SK-N-SH (cell line): ENCODE results near the gene AHRR. TPM values are rescaled to one million over a fixed set of nuclear protein-coding genes. Genes with fewer than 3 reads are reported as not detected.

ENCODE experiments used
- CTCF ChIA-PET: fragments of 300-600, 350-600 bp; formaldehyde crosslinking; extraction: SDS; loops from one replicate; lab custom pipeline; 2021; lab: Yijun Ruan, JAX
- POLR2A ChIA-PET: fragments of 350-600 bp; sonication (Branson Sonifier 250); formaldehyde crosslinking; extraction: SDS; loops from one replicate; lab custom pipeline; 2020; ENCODE audit warnings: antibody characterized with exemption, inconsistent platforms; lab: Yijun Ruan, JAX
- DNase-seq: peaks from one replicate; pipeline ENCODE4 v3.0.0; 2012
- H2AFZ ChIP-seq: fragments of 200-600 bp; sonication (generic); 2 replicates; pipeline ENCODE4 v1.8.1; 2016; ENCODE audit warnings: antibody characterized with exemption, mild to moderate bottlenecking, low read depth
- H3F3A ChIP-seq: fragments of 200-600 bp; sonication (generic); replicated peaks from 2 replicates; pipeline ENCODE3; 2016; ENCODE audit warnings: antibody characterized with exemption, mild to moderate bottlenecking; ENCODE audit not compliant: insufficient read depth
- H3K27ac ChIP-seq, 2 experiments: fragments of 200-500 bp in 1 of 2; fragments of 200-600 bp in 1 of 2; sonication (Bioruptor generic) in 1 of 2; sonication (generic), shearing (Covaris generic) in 1 of 2; 2 replicates each; pipeline versions ENCODE4 v1.5.1 to v1.6.1; 2014 to 2016; ENCODE audit warnings: low read depth in 2 of 2, inconsistent platforms in 1 of 2, low read length in 1 of 2, mild to moderate bottlenecking in 1 of 2, mixed read lengths in 1 of 2
- H3K27me3 ChIP-seq: fragments of 200-600 bp; sonication (generic), shearing (Covaris generic); 2 replicates; pipeline ENCODE4 v1.6.1; 2016; ENCODE audit warnings: mixed run types; ENCODE audit not compliant: insufficient read depth
- H3K36me3 ChIP-seq, 2 experiments: fragments of 200-500 bp in 1 of 2; fragments of 200-600 bp in 1 of 2; sonication (Bioruptor generic) in 1 of 2; sonication (generic) in 1 of 2; replicated peaks in 1 of 2; 2 replicates each; pipeline versions ENCODE3 to v1.5.1; 2014 to 2016; ENCODE audit warnings: low read length in 1 of 2, mild to moderate bottlenecking in 1 of 2; ENCODE audit not compliant: insufficient read depth in 2 of 2, control insufficient read depth in 1 of 2
- H3K4me1 ChIP-seq, 2 experiments: fragments of 200-500 bp in 1 of 2; fragments of 200-600 bp in 1 of 2; sonication (Bioruptor generic) in 1 of 2; sonication (generic), shearing (Covaris generic) in 1 of 2; 2 replicates each; pipeline versions ENCODE4 v1.5.1 to v1.6.1; 2014 to 2016; ENCODE audit warnings: low read depth in 1 of 2, low read length in 1 of 2, mixed run types in 1 of 2; ENCODE audit not compliant: insufficient read depth in 2 of 2, control insufficient read depth in 1 of 2
- H3K4me2 ChIP-seq: fragments of 200-600 bp; sonication (generic), shearing (Covaris generic); 2 replicates; pipeline ENCODE4 v1.6.1; 2017; ENCODE audit warnings: mixed run types
- H3K4me3 ChIP-seq, 2 experiments: fragments of 200-500 bp in 1 of 2; fragments of 200-600 bp in 1 of 2; sonication (Bioruptor generic) in 1 of 2; sonication (generic), shearing (Covaris generic) in 1 of 2; 2 replicates each; pipeline versions ENCODE4 v1.5.1 to v1.8.1; 2014 to 2016; ENCODE audit warnings: low read depth in 2 of 2, inconsistent platforms in 1 of 2, low read length in 1 of 2, mild to moderate bottlenecking in 1 of 2, mixed read lengths in 1 of 2, moderate library complexity in 1 of 2
- H3K79me2 ChIP-seq: fragments of 200-600 bp; sonication (generic); 2 replicates; pipeline ENCODE4 v1.8.1; 2017; ENCODE audit warnings: mild to moderate bottlenecking; ENCODE audit not compliant: insufficient read depth
- H3K9ac ChIP-seq: fragments of 200-600 bp; sonication (generic); 2 replicates; pipeline ENCODE4 v1.6.1; 2017; ENCODE audit warnings: mixed run types
- H3K9me2 ChIP-seq: fragments of 200-600 bp; sonication (generic); 2 replicates; pipeline ENCODE4 v1.6.1; 2017; ENCODE audit warnings: mixed run types
- H3K9me3 ChIP-seq: fragments of 200-600 bp; sonication (generic); 2 replicates; pipeline ENCODE4 v1.6.1; 2017; ENCODE audit warnings: mixed run types, mild to moderate bottlenecking, moderate library complexity
- H4K20me1 ChIP-seq: fragments of 200-600 bp; sonication (generic); 2 replicates; pipeline ENCODE4 v1.6.1; 2017; ENCODE audit warnings: mild to moderate bottlenecking, mixed run types; ENCODE audit not compliant: insufficient read depth
- CHD2 ChIP-seq: fragments of 150-350 bp; IDR thresholded peaks from 2 replicates; pipeline ENCODE4 v1.6.1; 2018; ENCODE audit warnings: low read length; ENCODE audit not compliant: partially characterized antibody
- EP300 ChIP-seq, 2 experiments: IDR thresholded peaks; 2 replicates each; pipeline versions ENCODE4 v1.4.0 to v1.6.1; 2012; ENCODE audit warnings: borderline replicate concordance in 1 of 2, low read depth in 1 of 2, low read length in 1 of 2
- EZH2phosphoT487 ChIP-seq: fragments of 200-600 bp; sonication (generic); IDR thresholded peaks from 2 replicates; pipeline ENCODE4 v1.6.1; 2017; ENCODE audit warnings: low read depth, mixed run types, mild to moderate bottlenecking, antibody characterized with exemption, moderate library complexity, borderline replicate concordance
- FOSL2 ChIP-seq: IDR thresholded peaks from 2 replicates; pipeline ENCODE4 v1.4.0; 2012; ENCODE audit warnings: low read depth, mild to moderate bottlenecking, moderate library complexity, borderline replicate concordance
- GABPA ChIP-seq: IDR thresholded peaks from 2 replicates; pipeline ENCODE4 v1.4.0; 2012; ENCODE audit warnings: low read depth, mild to moderate bottlenecking
- GATA2 ChIP-seq: sonication (generic); formaldehyde crosslinking; IDR thresholded peaks from 2 replicates; pipeline ENCODE4 v1.5.0; 2020; ENCODE audit warnings: mild to moderate bottlenecking, missing genetic modification reagents
- IRF3 ChIP-seq: fragments of 150-350 bp; IDR thresholded peaks from 2 replicates; pipeline ENCODE4 v1.6.1; 2016; ENCODE audit warnings: mild to moderate bottlenecking, low read depth, low read length
- MEF2A ChIP-seq: IDR thresholded peaks from 2 replicates; pipeline ENCODE4 v1.4.0; 2012; ENCODE audit warnings: low read depth, borderline replicate concordance
- MXI1 ChIP-seq: IDR thresholded peaks from 2 replicates; pipeline ENCODE4 v1.6.1; 2012; ENCODE audit warnings: mild to moderate bottlenecking, low read depth, low read length, improper control_type of control experiment
- POLR2AphosphoS5 ChIP-seq: IDR thresholded peaks from 2 replicates; pipeline ENCODE4 v1.6.1; 2012; ENCODE audit warnings: low read depth, low read length
- RFX5 ChIP-seq: IDR thresholded peaks from 2 replicates; pipeline ENCODE4 v1.6.1; 2012; ENCODE audit warnings: mild to moderate bottlenecking, improper control_type of control experiment, low read length
- SMC3 ChIP-seq: IDR thresholded peaks from 2 replicates; pipeline ENCODE4 v1.6.1; 2012; ENCODE audit warnings: low read depth, low read length, improper control_type of control experiment
- TCF12 ChIP-seq: IDR thresholded peaks from 2 replicates; pipeline ENCODE4 v1.4.0; 2012
- USF1 ChIP-seq: IDR thresholded peaks from 2 replicates; pipeline ENCODE4 v1.4.0; 2012; ENCODE audit warnings: low read depth, borderline replicate concordance
- WGBS: methylation state at CpG from one replicate; pipeline ENCODE4 v1.1.6; 2017; ENCODE audit warnings: low lambda C conversion rate; 5-methylcytosine and 5-hydroxymethylcytosine counted together
- polyA plus RNA-seq, 3 experiments: library from polyadenylated mRNA; depleted of rRNA; stranded (reverse); fragments of >200 nt; gene quantifications; 2 replicates each; pipeline ENCODE4 v1.2.3, GENCODE V29; 2012
- TF ChIP-seq, protein P1 (sequence below): IDR thresholded peaks from 2 replicates; pipeline ENCODE4 v1.4.0; 2012; ENCODE audit warnings: low read depth, borderline replicate concordance
- TF ChIP-seq, protein P2 (sequence below): IDR thresholded peaks from 2 replicates; pipeline ENCODE4 v1.6.1; 2012; ENCODE audit warnings: mild to moderate bottlenecking, low read depth, low read length, moderate library complexity

The AHRR gene
- polyA plus RNA-seq, 1 of the 3 experiments (the other 2 are of a cell fraction): 0.71 TPM

GRCh38 chr5:355379-355935, 33.9 kb downstream of the AHRR start:
- Histone ChIP-seq H3K27ac (no peak overlapping the region), H3K9ac (no peak overlapping the region), H4K20me1 (no peaks in the 10 kb centered on the region), H2AFZ (no peak overlapping the region), H3K9me2 (no peaks in the 10 kb centered on the region), H3K36me3 (no peaks in the 10 kb centered on the region), H3K4me2 (no peak overlapping the region), H3K4me1 (no peaks in the 10 kb centered on the region), H3F3A (no peaks in the 10 kb centered on the region), H3K4me3 (no peak overlapping the region), H3K27me3 (no peaks in the 10 kb centered on the region), H3K9me3 (no peaks in the 10 kb centered on the region), H3K79me2 (no peaks in the 10 kb centered on the region)
- TF ChIP-seq FOSL2 (no peak), USF1 (no peak), POLR2AphosphoS5 (no peak), SMC3 (no peak), TCF12 (no peak), IRF3 (no peak)
- WGBS: 82% methylated on average over 14 of the region's 19 CpGs
- DNase-seq: no peak
- ChIA-PET CTCF (interaction anchor here (1.2 kb wide), 1 partner anchor 37 kb away, joined by 6 read pairs; no protein-coding TSS in a partner anchor), POLR2A (no interaction called here)

- H3K9ac ChIP-seq: no peak overlapping the region
- no peaks in the 10 kb centered on the region for H3K9me2 ChIP-seq
- no peak overlapping the region for H2AFZ ChIP-seq
- no peaks in the 10 kb centered on the region for H3K4me1 ChIP-seq
- 72% methylated on average over 3 of the region's 4 CpGs for WGBS
- no peaks in the 10 kb centered on the region for H3K36me3 ChIP-seq
- no peaks in the 10 kb centered on the region for H3K79me2 ChIP-seq
- no peak for TF ChIP-seq MEF2A
- TF ChIP-seq, protein P1, sequence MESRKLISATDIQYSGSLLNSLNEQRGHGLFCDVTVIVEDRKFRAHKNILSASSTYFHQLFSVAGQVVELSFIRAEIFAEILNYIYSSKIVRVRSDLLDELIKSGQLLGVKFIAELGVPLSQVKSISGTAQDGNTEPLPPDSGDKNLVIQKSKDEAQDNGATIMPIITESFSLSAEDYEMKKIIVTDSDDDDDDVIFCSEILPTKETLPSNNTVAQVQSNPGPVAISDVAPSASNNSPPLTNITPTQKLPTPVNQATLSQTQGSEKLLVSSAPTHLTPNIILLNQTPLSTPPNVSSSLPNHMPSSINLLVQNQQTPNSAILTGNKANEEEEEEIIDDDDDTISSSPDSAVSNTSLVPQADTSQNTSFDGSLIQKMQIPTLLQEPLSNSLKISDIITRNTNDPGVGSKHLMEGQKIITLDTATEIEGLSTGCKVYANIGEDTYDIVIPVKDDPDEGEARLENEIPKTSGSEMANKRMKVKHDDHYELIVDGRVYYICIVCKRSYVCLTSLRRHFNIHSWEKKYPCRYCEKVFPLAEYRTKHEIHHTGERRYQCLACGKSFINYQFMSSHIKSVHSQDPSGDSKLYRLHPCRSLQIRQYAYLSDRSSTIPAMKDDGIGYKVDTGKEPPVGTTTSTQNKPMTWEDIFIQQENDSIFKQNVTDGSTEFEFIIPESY: no peak
- no peak for TF ChIP-seq RFX5
- TF ChIP-seq, protein P2, sequence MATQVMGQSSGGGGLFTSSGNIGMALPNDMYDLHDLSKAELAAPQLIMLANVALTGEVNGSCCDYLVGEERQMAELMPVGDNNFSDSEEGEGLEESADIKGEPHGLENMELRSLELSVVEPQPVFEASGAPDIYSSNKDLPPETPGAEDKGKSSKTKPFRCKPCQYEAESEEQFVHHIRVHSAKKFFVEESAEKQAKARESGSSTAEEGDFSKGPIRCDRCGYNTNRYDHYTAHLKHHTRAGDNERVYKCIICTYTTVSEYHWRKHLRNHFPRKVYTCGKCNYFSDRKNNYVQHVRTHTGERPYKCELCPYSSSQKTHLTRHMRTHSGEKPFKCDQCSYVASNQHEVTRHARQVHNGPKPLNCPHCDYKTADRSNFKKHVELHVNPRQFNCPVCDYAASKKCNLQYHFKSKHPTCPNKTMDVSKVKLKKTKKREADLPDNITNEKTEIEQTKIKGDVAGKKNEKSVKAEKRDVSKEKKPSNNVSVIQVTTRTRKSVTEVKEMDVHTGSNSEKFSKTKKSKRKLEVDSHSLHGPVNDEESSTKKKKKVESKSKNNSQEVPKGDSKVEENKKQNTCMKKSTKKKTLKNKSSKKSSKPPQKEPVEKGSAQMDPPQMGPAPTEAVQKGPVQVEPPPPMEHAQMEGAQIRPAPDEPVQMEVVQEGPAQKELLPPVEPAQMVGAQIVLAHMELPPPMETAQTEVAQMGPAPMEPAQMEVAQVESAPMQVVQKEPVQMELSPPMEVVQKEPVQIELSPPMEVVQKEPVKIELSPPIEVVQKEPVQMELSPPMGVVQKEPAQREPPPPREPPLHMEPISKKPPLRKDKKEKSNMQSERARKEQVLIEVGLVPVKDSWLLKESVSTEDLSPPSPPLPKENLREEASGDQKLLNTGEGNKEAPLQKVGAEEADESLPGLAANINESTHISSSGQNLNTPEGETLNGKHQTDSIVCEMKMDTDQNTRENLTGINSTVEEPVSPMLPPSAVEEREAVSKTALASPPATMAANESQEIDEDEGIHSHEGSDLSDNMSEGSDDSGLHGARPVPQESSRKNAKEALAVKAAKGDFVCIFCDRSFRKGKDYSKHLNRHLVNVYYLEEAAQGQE: no peak
- TF ChIP-seq USF1: no peak
- no peak for TF ChIP-seq GATA2 (CRISPR knock-in tag)
- no peak for TF ChIP-seq TCF12
- no peak for TF ChIP-seq MXI1
- TF ChIP-seq EP300 (IDR thresholded peaks at IDR 0.05; ENCODE audit: borderline replicate concordance in 1 of 2, low read depth in 1 of 2, low read length in 1 of 2): no peak
- no peak for TF ChIP-seq SMC3
- no peak for TF ChIP-seq EZH2phosphoT487
- TF ChIP-seq GABPA: no peak
- no peak for TF ChIP-seq CHD2
- CTCF ChIA-PET: no interaction called here
- H3K27me3 ChIP-seq: no peaks in the 10 kb centered on the region
- H3K4me3 ChIP-seq: no peak overlapping the region
- no peaks in the 10 kb centered on the region for H3K9me3 ChIP-seq
- POLR2A ChIA-PET: no interaction called here
- H3F3A ChIP-seq: no peaks in the 10 kb centered on the region
- no peak for DNase-seq
- H3K4me2 ChIP-seq: no peak overlapping the region
- H4K20me1 ChIP-seq: no peaks in the 10 kb centered on the region
- H3K27ac ChIP-seq: no peak overlapping the region
Observed at GRCh38 chr5:355958-356357, 34.4 kb downstream of the AHRR start.
